ENCODE measurements around the gene NFIC.
"Not testable (repeated sequence)": the region's sequence is repeated elsewhere in the genome, so short reads cannot be mapped to it uniquely, and the experiment has no call there.

NFIC gene

GRCh38 chr19:3365836-3366752 lies at the start of gene NFIC:
Gene NFIC (plus strand): TSS chr19:3366583. CDS start chr19:3366637, 54 bp downstream.
- peak; percentile 89 for DNase-seq

GRCh38 chr19:3316659-3317207 lies 49.6 kb upstream of the NFIC start:
- DNase-seq, result no peak

- DNase-seq, result no peak
Observed at GRCh38 chr19:3319643-3320353, 46.6 kb upstream of the NFIC start.

- DNase-seq, result no peak
Observed at GRCh38 chr19:3320354-3320670, 46.1 kb upstream of the NFIC start.

GRCh38 chr19:3320853-3321252 lies 45.5 kb upstream of the NFIC start:
- DNase-seq, result no peak

- DNase-seq, result no peak
Observed at GRCh38 chr19:3321696-3322095, 44.7 kb upstream of the NFIC start.

GRCh38 chr19:3322199-3322978 lies 44.0 kb upstream of the NFIC start:
- DNase-seq, result no peak

GRCh38 chr19:3323026-3323425 lies 43.4 kb upstream of the NFIC start:
- DNase-seq, result no peak

GRCh38 chr19:3323658-3324057 lies 42.7 kb upstream of the NFIC start:
- DNase-seq, result no peak

- DNase-seq, result no peak
Observed at GRCh38 chr19:3324405-3324856, 42.0 kb upstream of the NFIC start.

GRCh38 chr19:3325451-3325850 lies 40.9 kb upstream of the NFIC start:
- DNase-seq, result no peak

- no peak for DNase-seq
Observed at GRCh38 chr19:3328743-3329142, 37.6 kb upstream of the NFIC start.

- DNase-seq, result no peak
Observed at GRCh38 chr19:3330047-3330446, 36.3 kb upstream of the NFIC start.

- not testable (repeated sequence) for DNase-seq
Observed at GRCh38 chr19:3332232-3332631, 34.2 kb upstream of the NFIC start.

- no peak for DNase-seq
Observed at GRCh38 chr19:3333020-3333583, 33.3 kb upstream of the NFIC start.

- DNase-seq, result no peak
Observed at GRCh38 chr19:3333662-3334061, 32.7 kb upstream of the NFIC start.

GRCh38 chr19:3334749-3335430 lies 31.5 kb upstream of the NFIC start:
- DNase-seq, result not testable (repeated sequence)

GRCh38 chr19:3335431-3336350 lies 30.7 kb upstream of the NFIC start:
- DNase-seq, result no peak

GRCh38 chr19:3336351-3336679 lies 30.1 kb upstream of the NFIC start:
- no peak for DNase-seq

- DNase-seq, result peak; percentile 48
Observed at GRCh38 chr19:3336680-3337523, 29.5 kb upstream of the NFIC start.

All from right hindlimb (tissue), 1 donor.